HepG2 (cell line): Measurements from ENCODE around the gene GNA15. TPM values are rescaled to one million over a fixed set of nuclear protein-coding genes. Genes with fewer than 3 reads are reported as not detected.

Experiments
- DMTF1 ChIP-seq: sonication (generic); formaldehyde crosslinking; IDR thresholded peaks from 2 replicates; pipeline ENCODE4 v1.4.0; 2020; ENCODE audit warnings: mild to moderate bottlenecking, missing genetic modification reagents
- DR1 ChIP-seq: sonication (generic); formaldehyde crosslinking; IDR thresholded peaks from 2 replicates; pipeline ENCODE4 v1.8.0; 2021; ENCODE audit warnings: mild to moderate bottlenecking, missing genetic modification reagents, inconsistent platforms
- FOXP4 ChIP-seq: sonication (generic); formaldehyde crosslinking; IDR thresholded peaks from 2 replicates; pipeline ENCODE4 v1.4.0; 2020; ENCODE audit warnings: missing genetic modification reagents
- HIC2 ChIP-seq: sonication (generic); formaldehyde crosslinking; IDR thresholded peaks from 2 replicates; pipeline ENCODE4 v1.9.0; 2022; ENCODE audit warnings: low read depth, missing genetic modification reagents
- KDM4B ChIP-seq: sonication (generic); formaldehyde crosslinking; IDR thresholded peaks from 2 replicates; pipeline ENCODE4 v1.4.0; 2020; ENCODE audit warnings: missing genetic modification reagents
- MYC ChIP-seq: sonication (generic); formaldehyde crosslinking; IDR thresholded peaks from 2 replicates; pipeline ENCODE4 v1.9.0; 2021; ENCODE audit warnings: missing genetic modification reagents, borderline replicate concordance
- NFRKB ChIP-seq: fragments of 450-650 bp; IDR thresholded peaks from 2 replicates; pipeline ENCODE4 v1.6.1; 2017
- PAWR ChIP-seq: sonication (generic); formaldehyde crosslinking; IDR thresholded peaks from 2 replicates; pipeline ENCODE4 v1.4.0; 2020; ENCODE audit warnings: missing genetic modification reagents, mild to moderate bottlenecking, borderline replicate concordance
- TAF15 ChIP-seq: fragments of 200-400 bp; formaldehyde crosslinking; IDR thresholded peaks from one replicate; pipeline ENCODE4 v1.6.1; 2018; ENCODE audit warnings: mild to moderate bottlenecking, low read depth, low read length; ENCODE audit not compliant: poor library complexity, severe bottlenecking
- ZNF24 ChIP-seq: fragments of 450-650 bp; IDR thresholded peaks from 2 replicates; pipeline ENCODE4 v1.6.1; 2017; ENCODE audit warnings: antibody characterized with exemption, mild to moderate bottlenecking
- ZNF501 ChIP-seq: sonication (generic); formaldehyde crosslinking; IDR thresholded peaks from 2 replicates; pipeline ENCODE4 v1.5.1; 2020; ENCODE audit warnings: mild to moderate bottlenecking, moderate library complexity, missing genetic modification reagents
- ZNF629 ChIP-seq: sonication (generic); formaldehyde crosslinking; conservative IDR thresholded peaks from 2 replicates; pipeline ENCODE4 v1.5.0; 2020; ENCODE audit warnings: missing genetic modification reagents
- ZNF652 ChIP-seq: IDR thresholded peaks from 2 replicates; pipeline ENCODE4 v1.6.1; 2016; ENCODE audit warnings: low read depth, borderline replicate concordance
- ZNF687 ChIP-seq: sonication (generic); formaldehyde crosslinking; IDR thresholded peaks from 2 replicates; pipeline ENCODE4 v1.5.1; 2020; ENCODE audit warnings: mild to moderate bottlenecking, missing genetic modification reagents, moderate library complexity
- ZNF740 ChIP-seq: sonication (generic); formaldehyde crosslinking; IDR thresholded peaks from 2 replicates; pipeline ENCODE4 v1.4.0; 2020; ENCODE audit warnings: missing genetic modification reagents
- polyA plus RNA-seq, 8 experiments: library from polyadenylated mRNA; depleted of rRNA in 3 of 8; stranded (reverse) in 7 of 8; unstranded in 1 of 8; fragments of >200 nt; fragmentation: Illumina TruSeq in 4 of 8; extraction: Trizol in 4 of 8; gene quantifications; 2 replicates each; pipeline versions ENCODE4 v1.2.1 to v1.2.3, GENCODE V29; 2011 to 2016; ENCODE audit warnings: low read depth in 4 of 8, missing spikeins in 1 of 8, mixed read lengths in 1 of 8; ENCODE audit not compliant: insufficient read depth in 1 of 8
- total RNA-seq, 5 experiments: library from RNA; depleted of rRNA; stranded (reverse); fragments of >200 nt; fragmentation: Illumina TruSeq; extraction: Trizol; gene quantifications; 2 replicates each; pipeline ENCODE4 v1.2.3, GENCODE V29; 2016; ENCODE audit warnings: low read depth in 1 of 5

The GNA15 gene
- total and polyA plus RNA-seq, 2 of the 13 experiments (the other 11 are each of a cell fraction or from before 2014, with no cell fraction given): not detected

- TF ChIP-seq HIC2 (CRISPR knock-in tag) (no peak), TAF15 (no peak), ZNF24 (no peak), FOXP4 (CRISPR knock-in tag) (no peak; the same call in 1 of the 2 replicates), ZNF740 (CRISPR knock-in tag) (no peak), NFRKB (no peak), DMTF1 (CRISPR knock-in tag) (no peak), ZNF501 (CRISPR knock-in tag) (no peak), PAWR (CRISPR knock-in tag) (no peak), DR1 (CRISPR knock-in tag) (peak; percentile 15; the same call in 1 of the 2 replicates), KDM4B (no peak), MYC (CRISPR knock-in tag) (peak; percentile 33; the same call in 1 of the 2 replicates), ZNF629 (CRISPR knock-in tag) (0 out of 2 replicates have a peak, but pooled peaks have one; percentile 9), ZNF687 (CRISPR knock-in tag) (peak; percentile 58; the same call in 1 of the 2 replicates), ZNF652 (CRISPR knock-in tag) (no peak)
Observed at GRCh38 chr19:3096902-3097326, 38.9 kb upstream of the GNA15 start (continued).
